CD4-positive, CD25-positive, alpha-beta regulatory T cell (primary cell): ENCODE results near the gene SLC25A45. TPM values are rescaled to one million over a fixed set of nuclear protein-coding genes. Genes with fewer than 3 reads are reported as not detected.

ENCODE experiments used
- ATAC-seq, 2 donors: fragments of 150-1000 bp; cut with Tn5 transposase; one replicate each; pipeline ENCODE4 v1.10.0; 2021; ENCODE audit warnings: low read depth in 2 of 2, moderate number of reproducible peaks in 2 of 2, moderate library complexity in 1 of 2
- DNase-seq, 3 donors: peaks; one replicate each; pipeline versions ENCODE4 v3.0.0 to v3.0.0-alpha.2; 2012 to 2022; ENCODE audit warnings: mixed read lengths in 1 of 3
- H3K27ac ChIP-seq: one replicate; pipeline ENCODE4 v1.7.0; 2013; ENCODE audit warnings: mild to moderate bottlenecking, low read length; ENCODE audit not compliant: insufficient read depth, poor library complexity, severe bottlenecking
- H3K27me3 ChIP-seq: one replicate; pipeline ENCODE4 v1.7.0; 2013; ENCODE audit warnings: low read length; ENCODE audit not compliant: control insufficient read depth, insufficient read depth
- H3K36me3 ChIP-seq: one replicate; pipeline ENCODE4 v1.7.0; 2013; ENCODE audit warnings: mild to moderate bottlenecking, low read length, moderate library complexity; ENCODE audit not compliant: control insufficient read depth, insufficient read depth
- H3K4me1 ChIP-seq: 2 replicates; pipeline ENCODE4 v1.7.0; 2013; ENCODE audit warnings: mild to moderate bottlenecking, low read length; ENCODE audit not compliant: insufficient read depth, control insufficient read depth, poor library complexity, severe bottlenecking
- H3K4me3 ChIP-seq: one replicate; pipeline ENCODE4 v1.7.0; 2013; ENCODE audit warnings: low read depth, mild to moderate bottlenecking, low read length, moderate library complexity
- H3K9me3 ChIP-seq, 2 experiments: 1 replicate in 1 of 2; 2 replicates in 1 of 2; pipeline ENCODE4 v1.7.0; 2013; ENCODE audit warnings: low read length in 2 of 2, mild to moderate bottlenecking in 1 of 2, moderate library complexity in 1 of 2; ENCODE audit not compliant: control insufficient read depth in 2 of 2
- H3K27ac Mint-ChIP-seq, 3 donors: one replicate each; pipeline ENCODE4 v1.8.0; 2020 to 2022; ENCODE audit warnings: mild to moderate bottlenecking in 3 of 3, mixed read lengths in 3 of 3, moderate library complexity in 2 of 3
- H3K27me3 Mint-ChIP-seq: one replicate; pipeline ENCODE4 v1.8.0; 2022; ENCODE audit warnings: mild to moderate bottlenecking, mixed read lengths
- H3K36me3 Mint-ChIP-seq: one replicate; pipeline ENCODE4 v1.8.0; 2020; ENCODE audit warnings: mixed read lengths
- H3K4me1 Mint-ChIP-seq, 4 donors: one replicate each; pipeline ENCODE4 v1.8.0; 2020 to 2022; ENCODE audit warnings: mixed read lengths in 4 of 4, mild to moderate bottlenecking in 1 of 4
- H3K4me3 Mint-ChIP-seq, 4 donors: one replicate each; pipeline ENCODE4 v1.8.0; 2020 to 2022; ENCODE audit warnings: mild to moderate bottlenecking in 4 of 4, mixed read lengths in 4 of 4, moderate library complexity in 3 of 4
- H3K9me3 Mint-ChIP-seq, 7 donors: one replicate each; pipeline ENCODE4 v1.8.0; 2020 to 2022; ENCODE audit warnings: mixed read lengths in 7 of 7, mild to moderate bottlenecking in 3 of 7, moderate library complexity in 2 of 7
- polyA plus RNA-seq, 4 donors: library from polyadenylated mRNA; unstranded; fragments of 300-500 nt; fragmentation: Illumina TruSeq; gene quantifications; one replicate each; pipeline ENCODE4 v1.2.3, GENCODE V29; 2021
- total RNA-seq: library from RNA; stranded (reverse); gene quantifications from one replicate; pipeline ENCODE4 v1.2.3, GENCODE V29; 2022

SLC25A45 gene
- total and polyA plus RNA-seq, 5 donors from 2014 or later: 11.1 to 40.3 (median 14.0) TPM

DNA sequence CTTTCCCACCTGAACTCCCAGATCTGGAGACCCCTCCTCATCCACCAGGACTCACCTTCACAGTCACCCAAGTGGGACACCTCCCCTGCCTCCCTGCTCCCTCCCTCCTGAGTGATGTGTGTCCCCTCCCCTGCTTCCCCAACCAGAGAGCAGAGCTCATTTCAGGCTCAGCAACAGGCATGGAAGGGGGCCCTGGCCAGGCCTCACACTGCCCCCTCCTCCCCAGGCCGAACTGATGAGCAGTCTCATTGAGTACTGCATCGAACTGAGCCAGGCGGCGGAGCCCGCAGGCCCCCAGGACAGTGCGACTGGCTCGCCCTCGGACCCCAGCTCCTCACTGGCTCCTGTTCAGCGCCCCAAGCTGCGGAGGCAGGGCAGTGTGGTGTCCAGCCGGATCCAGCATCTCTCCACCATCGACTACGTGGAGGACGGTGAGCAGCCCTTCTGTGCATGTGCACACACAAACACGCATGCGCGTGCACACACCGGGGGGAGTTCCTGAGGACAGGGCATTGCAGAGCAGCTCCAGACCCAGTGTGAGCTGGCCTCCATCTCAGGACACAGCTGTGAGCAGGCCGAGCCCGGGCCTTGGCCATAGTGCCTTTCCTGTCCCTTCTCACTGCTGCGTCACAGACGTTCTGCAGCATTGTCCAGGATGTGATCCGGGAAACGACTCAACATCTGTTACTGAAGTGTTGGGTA, 22.3 kb upstream of the SLC25A45 start:
- Histone ChIP-seq H3K9me3 (no peaks in the 10 kb centered on the region), H3K36me3 (peaks cover 70% of the 10 kb centered on the region), H3K27me3 (no peaks in the 10 kb centered on the region), H3K4me3 (no peak overlapping the region), H3K4me1 (no peaks in the 10 kb centered on the region), H3K27ac (no peak overlapping the region)
- no peaks in the 10 kb centered on the region for H3K9me3 Mint-ChIP-seq
- no peak overlapping the region for H3K4me3 Mint-ChIP-seq
- ATAC-seq (no peak), DNase-seq (no peak)
- peaks cover 0 to 9% (median 4%) of the 10 kb centered on the region in 4 donors for H3K4me1 Mint-ChIP-seq
- peak overlapping the region in 1 of 3 donors; percentile 14 for H3K27ac Mint-ChIP-seq
- no peaks in the 10 kb centered on the region for H3K27me3 Mint-ChIP-seq
- peaks cover 16% of the 10 kb centered on the region for H3K36me3 Mint-ChIP-seq

DNA sequence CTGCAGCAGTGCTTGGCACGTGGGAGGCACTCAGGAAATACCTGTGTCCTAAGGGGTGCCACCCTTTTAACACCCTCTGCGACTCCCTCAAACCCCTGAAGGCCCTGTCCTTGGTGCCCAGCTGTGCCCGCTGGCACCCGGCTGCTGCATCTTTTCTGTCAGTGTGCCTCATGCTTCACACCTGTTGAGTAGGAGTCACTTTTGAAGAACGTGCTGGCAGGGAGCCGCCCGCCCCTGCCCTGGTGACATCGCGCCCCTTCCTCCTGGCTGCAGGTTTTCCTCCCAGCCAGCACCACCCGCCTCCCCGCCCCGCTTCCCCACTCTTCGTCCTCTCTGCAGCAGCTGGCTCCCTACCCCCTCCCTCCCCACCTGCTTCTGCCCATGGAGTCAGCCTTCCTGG, 21.8 kb upstream of the SLC25A45 start:
- Mint-ChIP-seq H3K9me3 (no peaks in the 10 kb centered on the region), H3K4me3 (no peak overlapping the region), H3K36me3 (peaks cover 16% of the 10 kb centered on the region), H3K27ac (peak overlapping the region in 1 of 3 donors; percentile 14), H3K4me1 (peaks cover 0 to 9% (median 5%) of the 10 kb centered on the region in 4 donors), H3K27me3 (no peaks in the 10 kb centered on the region)
- Histone ChIP-seq H3K27me3 (no peaks in the 10 kb centered on the region), H3K4me1 (no peaks in the 10 kb centered on the region), H3K27ac (no peak overlapping the region), H3K9me3 (no peaks in the 10 kb centered on the region), H3K36me3 (peaks cover 65% of the 10 kb centered on the region), H3K4me3 (no peak overlapping the region)
- ATAC-seq: no peak
- DNase-seq: no peak

DNA sequence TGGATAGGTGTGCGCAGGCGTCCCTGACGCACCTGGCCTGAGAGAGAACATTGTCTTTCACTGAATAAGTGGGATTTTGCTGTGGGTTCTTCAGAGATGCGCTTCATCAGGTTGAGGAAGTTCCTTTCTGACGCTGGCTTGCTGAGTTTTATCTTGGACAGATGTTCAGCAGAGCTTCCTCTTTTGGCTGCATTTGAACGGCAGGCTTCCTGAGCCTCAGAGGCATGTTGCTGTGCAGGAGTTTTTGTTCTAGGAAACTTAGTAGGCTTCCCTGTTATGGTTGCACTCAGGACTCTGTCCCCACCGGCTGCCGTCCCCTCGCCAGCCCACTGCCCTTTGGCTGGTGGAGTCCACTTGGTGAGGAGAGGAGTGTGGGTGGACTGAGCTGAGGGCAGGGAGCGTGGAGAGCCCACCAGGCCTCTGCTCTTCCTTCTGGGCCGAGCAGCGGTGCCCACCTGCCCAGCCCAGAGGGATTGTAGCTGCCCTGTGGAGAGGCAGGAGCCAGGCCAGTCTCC, 21.2 kb upstream of the SLC25A45 start:
- no peaks in the 10 kb centered on the region for H3K4me1 ChIP-seq
- Mint-ChIP-seq H3K4me1 (peaks cover 0 to 9% (median 5%) of the 10 kb centered on the region in 4 donors), H3K36me3 (peaks cover 14% of the 10 kb centered on the region), H3K27ac (peak overlapping the region in 1 of 3 donors; percentile 20), H3K9me3 (no peaks in the 10 kb centered on the region), H3K27me3 (no peaks in the 10 kb centered on the region), H3K4me3 (no peak overlapping the region)
- ATAC-seq (peak; percentile 26 to 33), DNase-seq (no peak)
- no peaks in the 10 kb centered on the region for H3K27me3 ChIP-seq
- H3K27ac ChIP-seq: no peak overlapping the region
- peaks cover 60% of the 10 kb centered on the region for H3K36me3 ChIP-seq
- no peak overlapping the region for H3K4me3 ChIP-seq
- H3K9me3 ChIP-seq: no peaks in the 10 kb centered on the region

GRCh38 chr11:65402790-65403189, 20.3 kb upstream of the SLC25A45 start:
- Histone ChIP-seq H3K9me3 (no peaks in the 10 kb centered on the region), H3K36me3 (peaks cover 61% of the 10 kb centered on the region), H3K27ac (no peak overlapping the region), H3K27me3 (no peaks in the 10 kb centered on the region), H3K4me1 (no peaks in the 10 kb centered on the region), H3K4me3 (no peak overlapping the region)
- Mint-ChIP-seq H3K27me3 (no peaks in the 10 kb centered on the region), H3K4me1 (peaks cover 0 to 9% (median 5%) of the 10 kb centered on the region in 4 donors), H3K9me3 (no peaks in the 10 kb centered on the region), H3K27ac (peak overlapping the region in 1 of 3 donors; percentile 9), H3K4me3 (no peak overlapping the region), H3K36me3 (peaks cover 19% of the 10 kb centered on the region)
- no peak for ATAC-seq
- DNase-seq: no peak

- DNase-seq (no peak), ATAC-seq (no peak)
- H3K4me1 Mint-ChIP-seq: peaks cover 0 to 14% (median 5%) of the 10 kb centered on the region in 4 donors
- no peak overlapping the region for H3K4me3 Mint-ChIP-seq
- no peak overlapping the region for H3K4me3 ChIP-seq
- H3K27me3 Mint-ChIP-seq: no peaks in the 10 kb centered on the region
- no peak overlapping the region for H3K27ac Mint-ChIP-seq
- H3K9me3 ChIP-seq: no peaks in the 10 kb centered on the region
- H3K4me1 ChIP-seq: no peaks in the 10 kb centered on the region
- H3K36me3 ChIP-seq: peaks cover 66% of the 10 kb centered on the region
- H3K27me3 ChIP-seq: no peaks in the 10 kb centered on the region
- H3K36me3 Mint-ChIP-seq: peaks cover 23% of the 10 kb centered on the region
- H3K9me3 Mint-ChIP-seq: no peaks in the 10 kb centered on the region
- H3K27ac ChIP-seq: no peak overlapping the region
These were observed 19.4 kb upstream of the SLC25A45 start for GRCh38 chr11:65401803-65402248.

GRCh38 chr11:65401073-65401802, 18.8 kb upstream of the SLC25A45 start:
- DNase-seq: no peak
- no peaks in the 10 kb centered on the region for H3K27me3 ChIP-seq
- Mint-ChIP-seq H3K27me3 (no peaks in the 10 kb centered on the region), H3K27ac (no peak overlapping the region), H3K9me3 (no peaks in the 10 kb centered on the region), H3K36me3 (peaks cover 23% of the 10 kb centered on the region), H3K4me3 (no peak overlapping the region), H3K4me1 (peaks cover 0 to 14% (median 5%) of the 10 kb centered on the region in 4 donors)
- no peaks in the 10 kb centered on the region for H3K9me3 ChIP-seq
- no peak overlapping the region for H3K27ac ChIP-seq
- H3K4me1 ChIP-seq: no peaks in the 10 kb centered on the region
- H3K4me3 ChIP-seq: no peak overlapping the region
- no peak for ATAC-seq
- peaks cover 63% of the 10 kb centered on the region for H3K36me3 ChIP-seq

- H3K4me3 ChIP-seq: no peak overlapping the region
- Mint-ChIP-seq H3K27ac (no peak overlapping the region), H3K4me1 (peaks cover 0 to 14% (median 5%) of the 10 kb centered on the region in 4 donors), H3K27me3 (no peaks in the 10 kb centered on the region), H3K36me3 (peaks cover 23% of the 10 kb centered on the region), H3K4me3 (no peak overlapping the region), H3K9me3 (no peaks in the 10 kb centered on the region)
- DNase-seq (no peak), ATAC-seq (no peak)
- H3K4me1 ChIP-seq: no peaks in the 10 kb centered on the region
- no peaks in the 10 kb centered on the region for H3K27me3 ChIP-seq
- no peak overlapping the region for H3K27ac ChIP-seq
- peaks cover 66% of the 10 kb centered on the region for H3K36me3 ChIP-seq
- H3K9me3 ChIP-seq: no peaks in the 10 kb centered on the region
These were observed 18.0 kb upstream of the SLC25A45 start for GRCh38 chr11:65400307-65401072.
